ENCODE results near the gene NKPD1.
A peak's percentile ranks its signal among the peaks of the same experiment; 100 is the strongest.
"Not testable (repeated sequence)": the region's sequence is repeated elsewhere in the genome, so short reads cannot be mapped to it uniquely, and the experiment has no call there.

Gene NKPD1

GRCh38 chr19:45137179-45137761 lies 23.5 kb downstream of the NKPD1 start:
- DNase-seq: no peak

- DNase-seq: no peak
These were observed 24.1 kb downstream of the NKPD1 start for GRCh38 chr19:45136507-45137178.

- DNase-seq: no peak
These were observed 25.5 kb downstream of the NKPD1 start for GRCh38 chr19:45135176-45135885.

GRCh38 chr19:45133661-45134060 lies 27.1 kb downstream of the NKPD1 start:
- no peak for DNase-seq

- no peak for DNase-seq
These were observed 29.7 kb downstream of the NKPD1 start for GRCh38 chr19:45130888-45131615.

- DNase-seq: no peak
These were observed 30.5 kb downstream of the NKPD1 start for GRCh38 chr19:45130236-45130635.

- no peak for DNase-seq
These were observed 32.0 kb downstream of the NKPD1 start for GRCh38 chr19:45128806-45129205.

- DNase-seq: no peak
These were observed 32.6 kb downstream of the NKPD1 start for GRCh38 chr19:45128146-45128545.

- DNase-seq: no peak
These were observed 34.1 kb downstream of the NKPD1 start for GRCh38 chr19:45126654-45127053.

GRCh38 chr19:45125975-45126493 lies 34.7 kb downstream of the NKPD1 start:
- peak; percentile 69 for DNase-seq

- no peak for DNase-seq
These were observed 35.4 kb downstream of the NKPD1 start for GRCh38 chr19:45125360-45125759.

- DNase-seq: no peak
These were observed 36.8 kb downstream of the NKPD1 start for GRCh38 chr19:45124021-45124420.

- DNase-seq: no peak
These were observed 37.3 kb downstream of the NKPD1 start for GRCh38 chr19:45123440-45123850.

- no peak for DNase-seq
These were observed 38.0 kb downstream of the NKPD1 start for GRCh38 chr19:45122832-45123231.

- DNase-seq: no peak
These were observed 38.9 kb downstream of the NKPD1 start for GRCh38 chr19:45121827-45122345.

GRCh38 chr19:45119582-45119981 lies 41.2 kb downstream of the NKPD1 start:
- no peak for DNase-seq

GRCh38 chr19:45118591-45119355 lies 42.0 kb downstream of the NKPD1 start:
- not testable (repeated sequence) for DNase-seq

GRCh38 chr19:45118106-45118505 lies 42.7 kb downstream of the NKPD1 start:
- DNase-seq: no peak

- no peak for DNase-seq
These were observed 43.1 kb downstream of the NKPD1 start for GRCh38 chr19:45117671-45118070.

- DNase-seq: peak; percentile 77
These were observed 43.6 kb downstream of the NKPD1 start for GRCh38 chr19:45117167-45117594.

GRCh38 chr19:45115809-45116615 lies 44.8 kb downstream of the NKPD1 start:
- no peak for DNase-seq
